ENCODE results near the gene PWWP2B. TPM values are rescaled to one million over a fixed set of nuclear protein-coding genes. Genes with fewer than 3 reads are reported as not detected.

Gene PWWP2B
- polyA plus RNA-seq, 2 of the 4 experiments (the other 2 are of a cell fraction), result 2.8 to 7.3 TPM

GRCh38 chr10:132460071-132460470 is 63.1 kb downstream of the PWWP2B start:
- ChIA-PET POLR2A (no interaction called here), CTCF (interaction anchor here (0.9 to 11.5 kb wide), 24 partner anchors 9 to 194 kb away, joined by 3 to 134 read pairs (median 7); partner anchors contain the start of gene INPP5A)
- DNase-seq (ENCODE audit: low read depth in 1 of 2, low spot score in 1 of 2) (no peak), ATAC-seq (no peak), FAIRE-seq (no peak)
- TF ChIP-seq FOSB (CRISPR knock-in tag; IDR thresholded peaks at IDR 0.05), result no peak
- TF ChIP-seq RARB (CRISPR knock-in tag; IDR thresholded peaks at IDR 0.05), result no peak
- TF ChIP-seq ZSCAN20 (CRISPR knock-in tag; IDR thresholded peaks at IDR 0.05), result no peak
- TF ChIP-seq HES2 (IDR thresholded peaks at IDR 0.05), result no peak
- TF ChIP-seq ESRRA (IDR thresholded peaks at IDR 0.05; ENCODE audit: borderline replicate concordance, low read length), result no peak
- TF ChIP-seq POLR2A (IDR thresholded peaks at IDR 0.05; ENCODE audit: low read length), result no peak
- Histone ChIP-seq H3K4me1 (peaks cover 22% of the 10 kb centered on the region), H3K9me3 (no peaks in the 10 kb centered on the region), H3K27ac (no peak overlapping the region), H3K4me3 (no peak overlapping the region), H3K4me2 (no peak overlapping the region)
- WGBS (ENCODE audit: missing lambda C conversion rate), result 63% methylated on average over 15 of the region's 15 CpGs

DNA sequence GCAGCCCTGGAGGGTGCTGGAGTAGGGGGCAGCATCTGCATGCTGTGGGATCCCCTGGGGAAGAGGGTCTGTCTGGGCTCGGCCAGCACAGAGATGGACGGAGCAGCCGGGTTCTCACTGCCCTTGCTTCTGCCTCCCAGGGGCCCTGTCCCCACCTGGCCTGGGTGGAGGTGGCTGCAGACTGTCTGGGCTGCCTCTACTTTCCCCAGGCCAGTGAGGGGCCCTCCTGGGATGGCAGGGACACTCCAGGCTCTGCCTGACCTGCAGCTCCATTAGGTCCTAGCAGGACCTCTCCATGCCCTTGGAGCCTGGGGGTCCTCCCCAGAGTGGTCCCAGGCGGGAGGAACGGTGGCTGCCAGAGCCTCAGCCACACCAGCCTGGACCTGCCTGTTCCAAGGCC is 63.7 kb downstream of the PWWP2B start:
- DNase-seq (ENCODE audit: low read depth in 1 of 2, low spot score in 1 of 2) (no peak), ATAC-seq (no peak), FAIRE-seq (no peak)
- ChIA-PET POLR2A (no interaction called here), CTCF (interaction anchor here (0.6 to 11.5 kb wide), 14 partner anchors 11 to 181 kb away, joined by 3 to 134 read pairs (median 8); no protein-coding TSS in a partner anchor)
- H3K4me2 ChIP-seq, result no peak overlapping the region
- H3K27ac ChIP-seq, result no peak overlapping the region
- 89% methylated on average over 2 of the region's 5 CpGs for WGBS (ENCODE audit: missing lambda C conversion rate)
- no peak overlapping the region for H3K4me3 ChIP-seq
- no peaks in the 10 kb centered on the region for H3K9me3 ChIP-seq
- H3K4me1 ChIP-seq, result peaks cover 22% of the 10 kb centered on the region
- TF ChIP-seq JUNB (IDR thresholded peaks at IDR 0.05) (no peak), ZC3H11A (IDR thresholded peaks at IDR 0.05) (no peak), HEYL (CRISPR knock-in tag; IDR thresholded peaks at IDR 0.05) (no peak), CHD2 (IDR thresholded peaks at IDR 0.05; ENCODE audit: low read length, partially characterized antibody) (no peak), FOSB (CRISPR knock-in tag; IDR thresholded peaks at IDR 0.05) (no peak), RARB (CRISPR knock-in tag; IDR thresholded peaks at IDR 0.05) (no peak), CHD4 (IDR thresholded peaks at IDR 0.05; ENCODE audit: borderline replicate concordance) (no peak)

DNA sequence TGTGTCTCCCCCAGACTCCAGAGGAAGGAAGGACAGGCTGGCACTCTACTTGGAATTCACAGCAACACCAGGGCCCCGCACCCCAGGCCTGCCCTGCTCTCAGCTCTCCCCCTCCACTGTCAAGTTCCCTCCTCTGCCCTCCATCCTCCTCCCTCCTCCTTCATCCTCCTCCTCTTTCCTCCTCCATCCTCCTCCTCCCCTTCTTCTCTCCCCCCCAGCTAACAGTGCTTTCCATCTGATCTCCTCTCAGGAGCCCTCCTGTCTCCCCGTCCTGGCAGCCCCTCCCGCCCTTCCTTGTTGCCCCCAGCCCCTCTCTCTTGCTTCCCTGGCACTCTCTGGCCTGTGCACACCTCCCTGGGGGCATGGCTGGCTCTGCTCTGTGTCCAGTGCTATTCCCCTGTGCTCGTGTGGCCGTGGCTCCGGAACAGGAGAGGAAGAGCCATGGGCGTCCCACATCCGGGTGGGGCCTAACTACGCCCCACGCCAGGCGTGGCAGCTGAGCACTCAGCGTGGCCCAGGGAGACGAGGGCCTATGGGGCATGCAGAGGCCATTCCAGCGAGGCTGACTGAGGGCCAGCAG is 64.2 kb downstream of the PWWP2B start:
- H3K9me3 ChIP-seq, result no peaks in the 10 kb centered on the region
- DNase-seq (ENCODE audit: low read depth in 1 of 2, low spot score in 1 of 2), result no peak
- H3K4me2 ChIP-seq, result no peak overlapping the region
- no peak overlapping the region for H3K4me3 ChIP-seq
- TF ChIP-seq NFE2L2 (conservative IDR thresholded peaks at IDR 0.05; ENCODE audit: low read length) (no peak), PHF8 (IDR thresholded peaks at IDR 0.05; ENCODE audit: borderline replicate concordance, low read depth) (no peak), FOXS1 (CRISPR knock-in tag; IDR thresholded peaks at IDR 0.05) (no peak), JUNB (IDR thresholded peaks at IDR 0.05) (no peak), HOXB5 (CRISPR knock-in tag; IDR thresholded peaks at IDR 0.05) (no peak), PBX3 (IDR thresholded peaks at IDR 0.05) (no peak)
- TF ChIP-seq, protein P1, sequence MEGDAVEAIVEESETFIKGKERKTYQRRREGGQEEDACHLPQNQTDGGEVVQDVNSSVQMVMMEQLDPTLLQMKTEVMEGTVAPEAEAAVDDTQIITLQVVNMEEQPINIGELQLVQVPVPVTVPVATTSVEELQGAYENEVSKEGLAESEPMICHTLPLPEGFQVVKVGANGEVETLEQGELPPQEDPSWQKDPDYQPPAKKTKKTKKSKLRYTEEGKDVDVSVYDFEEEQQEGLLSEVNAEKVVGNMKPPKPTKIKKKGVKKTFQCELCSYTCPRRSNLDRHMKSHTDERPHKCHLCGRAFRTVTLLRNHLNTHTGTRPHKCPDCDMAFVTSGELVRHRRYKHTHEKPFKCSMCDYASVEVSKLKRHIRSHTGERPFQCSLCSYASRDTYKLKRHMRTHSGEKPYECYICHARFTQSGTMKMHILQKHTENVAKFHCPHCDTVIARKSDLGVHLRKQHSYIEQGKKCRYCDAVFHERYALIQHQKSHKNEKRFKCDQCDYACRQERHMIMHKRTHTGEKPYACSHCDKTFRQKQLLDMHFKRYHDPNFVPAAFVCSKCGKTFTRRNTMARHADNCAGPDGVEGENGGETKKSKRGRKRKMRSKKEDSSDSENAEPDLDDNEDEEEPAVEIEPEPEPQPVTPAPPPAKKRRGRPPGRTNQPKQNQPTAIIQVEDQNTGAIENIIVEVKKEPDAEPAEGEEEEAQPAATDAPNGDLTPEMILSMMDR (IDR thresholded peaks at IDR 0.05), result no peak
- TF ChIP-seq, protein P2, sequence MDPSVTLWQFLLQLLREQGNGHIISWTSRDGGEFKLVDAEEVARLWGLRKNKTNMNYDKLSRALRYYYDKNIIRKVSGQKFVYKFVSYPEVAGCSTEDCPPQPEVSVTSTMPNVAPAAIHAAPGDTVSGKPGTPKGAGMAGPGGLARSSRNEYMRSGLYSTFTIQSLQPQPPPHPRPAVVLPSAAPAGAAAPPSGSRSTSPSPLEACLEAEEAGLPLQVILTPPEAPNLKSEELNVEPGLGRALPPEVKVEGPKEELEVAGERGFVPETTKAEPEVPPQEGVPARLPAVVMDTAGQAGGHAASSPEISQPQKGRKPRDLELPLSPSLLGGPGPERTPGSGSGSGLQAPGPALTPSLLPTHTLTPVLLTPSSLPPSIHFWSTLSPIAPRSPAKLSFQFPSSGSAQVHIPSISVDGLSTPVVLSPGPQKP (IDR thresholded peaks at IDR 0.05; ENCODE audit: low read depth, low read length), result no peak
- TF ChIP-seq, protein P3, sequence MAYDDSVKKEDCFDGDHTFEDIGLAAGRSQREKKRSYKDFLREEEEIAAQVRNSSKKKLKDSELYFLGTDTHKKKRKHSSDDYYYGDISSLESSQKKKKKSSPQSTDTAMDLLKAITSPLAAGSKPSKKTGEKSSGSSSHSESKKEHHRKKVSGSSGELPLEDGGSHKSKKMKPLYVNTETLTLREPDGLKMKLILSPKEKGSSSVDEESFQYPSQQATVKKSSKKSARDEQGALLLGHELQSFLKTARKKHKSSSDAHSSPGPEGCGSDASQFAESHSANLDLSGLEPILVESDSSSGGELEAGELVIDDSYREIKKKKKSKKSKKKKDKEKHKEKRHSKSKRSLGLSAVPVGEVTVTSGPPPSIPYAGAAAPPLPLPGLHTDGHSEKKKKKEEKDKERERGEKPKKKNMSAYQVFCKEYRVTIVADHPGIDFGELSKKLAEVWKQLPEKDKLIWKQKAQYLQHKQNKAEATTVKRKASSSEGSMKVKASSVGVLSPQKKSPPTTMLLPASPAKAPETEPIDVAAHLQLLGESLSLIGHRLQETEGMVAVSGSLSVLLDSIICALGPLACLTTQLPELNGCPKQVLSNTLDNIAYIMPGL (CRISPR knock-in tag; IDR thresholded peaks at IDR 0.05; ENCODE audit: borderline replicate concordance), result no peak
- TF ChIP-seq, protein P4, sequence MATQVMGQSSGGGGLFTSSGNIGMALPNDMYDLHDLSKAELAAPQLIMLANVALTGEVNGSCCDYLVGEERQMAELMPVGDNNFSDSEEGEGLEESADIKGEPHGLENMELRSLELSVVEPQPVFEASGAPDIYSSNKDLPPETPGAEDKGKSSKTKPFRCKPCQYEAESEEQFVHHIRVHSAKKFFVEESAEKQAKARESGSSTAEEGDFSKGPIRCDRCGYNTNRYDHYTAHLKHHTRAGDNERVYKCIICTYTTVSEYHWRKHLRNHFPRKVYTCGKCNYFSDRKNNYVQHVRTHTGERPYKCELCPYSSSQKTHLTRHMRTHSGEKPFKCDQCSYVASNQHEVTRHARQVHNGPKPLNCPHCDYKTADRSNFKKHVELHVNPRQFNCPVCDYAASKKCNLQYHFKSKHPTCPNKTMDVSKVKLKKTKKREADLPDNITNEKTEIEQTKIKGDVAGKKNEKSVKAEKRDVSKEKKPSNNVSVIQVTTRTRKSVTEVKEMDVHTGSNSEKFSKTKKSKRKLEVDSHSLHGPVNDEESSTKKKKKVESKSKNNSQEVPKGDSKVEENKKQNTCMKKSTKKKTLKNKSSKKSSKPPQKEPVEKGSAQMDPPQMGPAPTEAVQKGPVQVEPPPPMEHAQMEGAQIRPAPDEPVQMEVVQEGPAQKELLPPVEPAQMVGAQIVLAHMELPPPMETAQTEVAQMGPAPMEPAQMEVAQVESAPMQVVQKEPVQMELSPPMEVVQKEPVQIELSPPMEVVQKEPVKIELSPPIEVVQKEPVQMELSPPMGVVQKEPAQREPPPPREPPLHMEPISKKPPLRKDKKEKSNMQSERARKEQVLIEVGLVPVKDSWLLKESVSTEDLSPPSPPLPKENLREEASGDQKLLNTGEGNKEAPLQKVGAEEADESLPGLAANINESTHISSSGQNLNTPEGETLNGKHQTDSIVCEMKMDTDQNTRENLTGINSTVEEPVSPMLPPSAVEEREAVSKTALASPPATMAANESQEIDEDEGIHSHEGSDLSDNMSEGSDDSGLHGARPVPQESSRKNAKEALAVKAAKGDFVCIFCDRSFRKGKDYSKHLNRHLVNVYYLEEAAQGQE (IDR thresholded peaks at IDR 0.05), result no peak
- POLR2A ChIA-PET, result no interaction called here
- CTCF ChIA-PET, result interaction anchor here (0.6 to 11.5 kb wide), 12 partner anchors 9 to 180 kb away, joined by 3 to 134 read pairs (median 4); no protein-coding TSS in a partner anchor
- no peak for ATAC-seq
- no peak overlapping the region for H3K27ac ChIP-seq
- WGBS (ENCODE audit: missing lambda C conversion rate), result 66% methylated on average over 3 of the region's 14 CpGs
- FAIRE-seq, result no peak
- H3K4me1 ChIP-seq, result peaks cover 22% of the 10 kb centered on the region
